ENCODE data around the gene TEX2.

TEX2 gene

GRCh38 chr17:64306850-64307463, 43.9 kb upstream of the TEX2 start:
- H3K27me3 ChIP-seq (ENCODE audit: control insufficient read depth in 3 of 3, insufficient read depth in 3 of 3, low read depth in 1 of 3, low read length in 3 of 3): no peaks in the 10 kb centered on the region
- H4K8ac ChIP-seq (ENCODE audit: low read depth, low read length): no peak overlapping the region
- H2BK12ac ChIP-seq (ENCODE audit: low read length): no peak overlapping the region
- H3K4me1 ChIP-seq (ENCODE audit: control insufficient read depth in 2 of 2, insufficient read depth in 1 of 2, low read depth in 1 of 2, low read length in 2 of 2): peaks cover 0 to 2% of the 10 kb centered on the region in 2 donors
- H2BK5ac ChIP-seq (ENCODE audit: low read length): no peak overlapping the region
- no peak overlapping the region for H3K27ac ChIP-seq (replicated peaks; ENCODE audit: low read length)
- H3K9ac ChIP-seq (ENCODE audit: low read depth, low read length, poor library complexity): no peak overlapping the region
- WGBS, 2 donors (ENCODE audit: extremely low coverage in 2 of 2, insufficient read length in 2 of 2, insufficient replicate concordance in 1 of 2): no CpG with 5 or more reads among the region's 11 CpGs
- H3K4me3 ChIP-seq (ENCODE audit: low read length in 2 of 2): no peak overlapping the region
- no peaks in the 10 kb centered on the region for H3K9me3 ChIP-seq (replicated peaks in 1 of 2; ENCODE audit: control insufficient read depth in 2 of 2, insufficient read depth in 1 of 2, low read depth in 1 of 2, low read length in 2 of 2)
- no peak overlapping the region for H2AFZ ChIP-seq (ENCODE audit: low read length)
- no peak overlapping the region for H3K4ac ChIP-seq (ENCODE audit: low read length)
- DNase-seq (ENCODE audit: low spot score): peak; percentile 68
- H4K91ac ChIP-seq (ENCODE audit: low read depth, low read length, poor library complexity): no peak overlapping the region
- H3K4me2 ChIP-seq (ENCODE audit: insufficient read depth, low read length, poor library complexity, severe bottlenecking): no peak overlapping the region
- no peak overlapping the region for H2AK5ac ChIP-seq (ENCODE audit: low read depth, low read length)
- H3K23ac ChIP-seq (ENCODE audit: low read depth, low read length, poor library complexity): no peak overlapping the region
- peaks cover 2% of the 10 kb centered on the region for H3K79me1 ChIP-seq (ENCODE audit: low read depth, low read length)
- no peaks in the 10 kb centered on the region for H3K36me3 ChIP-seq (replicated peaks in 1 of 2; ENCODE audit: control insufficient read depth in 2 of 2, insufficient read depth in 2 of 2, low read length in 2 of 2)
- no peak overlapping the region for H2BK120ac ChIP-seq (ENCODE audit: low read depth, low read length)
- H2BK15ac ChIP-seq (ENCODE audit: low read length): no peak overlapping the region
- H3K14ac ChIP-seq (ENCODE audit: low read length): no peak overlapping the region
- H3K18ac ChIP-seq (ENCODE audit: low read length): no peak overlapping the region

- no peak overlapping the region for H2BK5ac ChIP-seq (ENCODE audit: low read length)
- no peak for DNase-seq (ENCODE audit: low spot score)
- WGBS, 2 donors (ENCODE audit: extremely low coverage in 2 of 2, insufficient read length in 2 of 2, insufficient replicate concordance in 1 of 2): no CpG with 5 or more reads among the region's 2 CpGs
Observed at GRCh38 chr17:64304551-64304950, 41.5 kb upstream of the TEX2 start.

DNA sequence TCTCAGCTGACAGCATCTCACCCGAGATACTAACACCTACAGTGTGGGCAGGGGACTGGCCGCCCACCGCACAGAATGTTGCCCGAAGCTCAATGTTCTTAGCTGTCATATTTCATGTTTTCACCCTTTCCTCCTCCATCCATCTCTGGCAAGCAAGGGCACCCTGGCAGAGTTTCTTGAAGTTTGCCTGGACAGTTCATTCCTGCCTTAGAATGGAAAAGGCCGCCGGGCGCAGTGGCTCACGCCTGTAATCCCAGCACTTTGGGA, 37.6 kb upstream of the TEX2 start:
- H3K27me3 ChIP-seq (ENCODE audit: control insufficient read depth in 3 of 3, insufficient read depth in 3 of 3, low read depth in 1 of 3, low read length in 3 of 3): no peaks in the 10 kb centered on the region
- H3K4ac ChIP-seq (ENCODE audit: low read length): no peak overlapping the region
- no peak overlapping the region for H4K91ac ChIP-seq (ENCODE audit: low read depth, low read length, poor library complexity)
- H3K36me3 ChIP-seq (replicated peaks in 1 of 2; ENCODE audit: control insufficient read depth in 2 of 2, insufficient read depth in 2 of 2, low read length in 2 of 2): no peaks in the 10 kb centered on the region
- no peak overlapping the region for H2BK120ac ChIP-seq (ENCODE audit: low read depth, low read length)
- no peak overlapping the region for H2BK15ac ChIP-seq (ENCODE audit: low read length)
- H3K14ac ChIP-seq (ENCODE audit: low read length): no peak overlapping the region
- no peak overlapping the region for H2AK5ac ChIP-seq (ENCODE audit: low read depth, low read length)
- H3K4me2 ChIP-seq (ENCODE audit: insufficient read depth, low read length, poor library complexity, severe bottlenecking): no peak overlapping the region
- no peak overlapping the region for H3K9ac ChIP-seq (ENCODE audit: low read depth, low read length, poor library complexity)
- DNase-seq (ENCODE audit: low spot score): no peak
- no peak overlapping the region for H3K23ac ChIP-seq (ENCODE audit: low read depth, low read length, poor library complexity)
- no peak overlapping the region for H2BK12ac ChIP-seq (ENCODE audit: low read length)
- H3K27ac ChIP-seq (replicated peaks; ENCODE audit: low read length): no peak overlapping the region
- H4K8ac ChIP-seq (ENCODE audit: low read depth, low read length): no peak overlapping the region
- H3K18ac ChIP-seq (ENCODE audit: low read length): peak overlapping the region; percentile 57
- no peaks in the 10 kb centered on the region for H3K79me1 ChIP-seq (ENCODE audit: low read depth, low read length)
- no CpG with 5 or more reads among the region's 8 CpGs for WGBS, 2 donors (ENCODE audit: extremely low coverage in 2 of 2, insufficient read length in 2 of 2, insufficient replicate concordance in 1 of 2)
- H2AFZ ChIP-seq (ENCODE audit: low read length): no peak overlapping the region
- no peaks in the 10 kb centered on the region for H3K9me3 ChIP-seq (replicated peaks in 1 of 2; ENCODE audit: control insufficient read depth in 2 of 2, insufficient read depth in 1 of 2, low read depth in 1 of 2, low read length in 2 of 2)
- no peak overlapping the region for H2BK5ac ChIP-seq (ENCODE audit: low read length)
- no peak overlapping the region for H3K4me3 ChIP-seq (ENCODE audit: low read length in 2 of 2)
- peaks cover 0 to 2% of the 10 kb centered on the region in 2 donors for H3K4me1 ChIP-seq (ENCODE audit: control insufficient read depth in 2 of 2, insufficient read depth in 1 of 2, low read depth in 1 of 2, low read length in 2 of 2)

More at GRCh38 chr17:64304551-64304950, 41.5 kb upstream of the TEX2 start:
- Histone ChIP-seq H2BK12ac (ENCODE audit: low read length) (no peak overlapping the region), H3K79me1 (ENCODE audit: low read depth, low read length) (no peaks in the 10 kb centered on the region), H3K4ac (ENCODE audit: low read length) (no peak overlapping the region), H3K4me1 (ENCODE audit: control insufficient read depth in 2 of 2, insufficient read depth in 1 of 2, low read depth in 1 of 2, low read length in 2 of 2) (peaks cover 0 to 2% of the 10 kb centered on the region in 2 donors), H3K4me2 (ENCODE audit: insufficient read depth, low read length, poor library complexity, severe bottlenecking) (no peak overlapping the region), H3K18ac (ENCODE audit: low read length) (no peak overlapping the region), H3K27me3 (ENCODE audit: control insufficient read depth in 3 of 3, insufficient read depth in 3 of 3, low read depth in 1 of 3, low read length in 3 of 3) (no peaks in the 10 kb centered on the region), H3K9ac (ENCODE audit: low read depth, low read length, poor library complexity) (no peak overlapping the region), H3K27ac (replicated peaks; ENCODE audit: low read length) (no peak overlapping the region), H4K91ac (ENCODE audit: low read depth, low read length, poor library complexity) (no peak overlapping the region), H2BK15ac (ENCODE audit: low read length) (no peak overlapping the region), H3K4me3 (ENCODE audit: low read length in 2 of 2) (no peak overlapping the region), H2AK5ac (ENCODE audit: low read depth, low read length) (no peak overlapping the region), H2AFZ (ENCODE audit: low read length) (no peak overlapping the region), H3K14ac (ENCODE audit: low read length) (no peak overlapping the region), H3K23ac (ENCODE audit: low read depth, low read length, poor library complexity) (no peak overlapping the region), H4K8ac (ENCODE audit: low read depth, low read length) (no peak overlapping the region), H3K9me3 (replicated peaks in 1 of 2; ENCODE audit: control insufficient read depth in 2 of 2, insufficient read depth in 1 of 2, low read depth in 1 of 2, low read length in 2 of 2) (no peaks in the 10 kb centered on the region), H2BK120ac (ENCODE audit: low read depth, low read length) (no peak overlapping the region), H3K36me3 (replicated peaks in 1 of 2; ENCODE audit: control insufficient read depth in 2 of 2, insufficient read depth in 2 of 2, low read length in 2 of 2) (no peaks in the 10 kb centered on the region)

- Histone ChIP-seq H3K18ac (ENCODE audit: low read length) (no peak overlapping the region), H2BK5ac (ENCODE audit: low read length) (no peak overlapping the region), H3K4me3 (ENCODE audit: low read length in 2 of 2) (no peak overlapping the region), H3K4me2 (ENCODE audit: insufficient read depth, low read length, poor library complexity, severe bottlenecking) (no peak overlapping the region), H3K36me3 (replicated peaks in 1 of 2; ENCODE audit: control insufficient read depth in 2 of 2, insufficient read depth in 2 of 2, low read length in 2 of 2) (no peaks in the 10 kb centered on the region), H2BK120ac (ENCODE audit: low read depth, low read length) (no peak overlapping the region), H3K23ac (ENCODE audit: low read depth, low read length, poor library complexity) (no peak overlapping the region), H3K79me1 (ENCODE audit: low read depth, low read length) (no peaks in the 10 kb centered on the region), H3K27ac (replicated peaks; ENCODE audit: low read length) (no peak overlapping the region), H3K4me1 (ENCODE audit: control insufficient read depth in 2 of 2, insufficient read depth in 1 of 2, low read depth in 1 of 2, low read length in 2 of 2) (no peaks in the 10 kb centered on the region), H2AFZ (ENCODE audit: low read length) (no peak overlapping the region), H3K27me3 (ENCODE audit: control insufficient read depth in 3 of 3, insufficient read depth in 3 of 3, low read depth in 1 of 3, low read length in 3 of 3) (no peaks in the 10 kb centered on the region), H3K14ac (ENCODE audit: low read length) (no peak overlapping the region), H3K4ac (ENCODE audit: low read length) (no peak overlapping the region), H3K9ac (ENCODE audit: low read depth, low read length, poor library complexity) (peak overlapping the region; percentile 18), H4K8ac (ENCODE audit: low read depth, low read length) (no peak overlapping the region), H3K9me3 (replicated peaks in 1 of 2; ENCODE audit: control insufficient read depth in 2 of 2, insufficient read depth in 1 of 2, low read depth in 1 of 2, low read length in 2 of 2) (no peaks in the 10 kb centered on the region), H2BK15ac (ENCODE audit: low read length) (no peak overlapping the region), H2BK12ac (ENCODE audit: low read length) (no peak overlapping the region), H2AK5ac (ENCODE audit: low read depth, low read length) (no peak overlapping the region), H4K91ac (ENCODE audit: low read depth, low read length, poor library complexity) (no peak overlapping the region)
- no CpG with 5 or more reads among the region's 8 CpGs for WGBS, 2 donors (ENCODE audit: extremely low coverage in 2 of 2, insufficient read length in 2 of 2, insufficient replicate concordance in 1 of 2)
- no peak for DNase-seq (ENCODE audit: low spot score)
Observed at GRCh38 chr17:64297467-64298088, 34.5 kb upstream of the TEX2 start.

Data from neuronal stem cell (in vitro differentiated cells).